ENCODE data around the gene CR1.
A peak's percentile ranks its signal among the peaks of the same experiment; 100 is the strongest.

DNA sequence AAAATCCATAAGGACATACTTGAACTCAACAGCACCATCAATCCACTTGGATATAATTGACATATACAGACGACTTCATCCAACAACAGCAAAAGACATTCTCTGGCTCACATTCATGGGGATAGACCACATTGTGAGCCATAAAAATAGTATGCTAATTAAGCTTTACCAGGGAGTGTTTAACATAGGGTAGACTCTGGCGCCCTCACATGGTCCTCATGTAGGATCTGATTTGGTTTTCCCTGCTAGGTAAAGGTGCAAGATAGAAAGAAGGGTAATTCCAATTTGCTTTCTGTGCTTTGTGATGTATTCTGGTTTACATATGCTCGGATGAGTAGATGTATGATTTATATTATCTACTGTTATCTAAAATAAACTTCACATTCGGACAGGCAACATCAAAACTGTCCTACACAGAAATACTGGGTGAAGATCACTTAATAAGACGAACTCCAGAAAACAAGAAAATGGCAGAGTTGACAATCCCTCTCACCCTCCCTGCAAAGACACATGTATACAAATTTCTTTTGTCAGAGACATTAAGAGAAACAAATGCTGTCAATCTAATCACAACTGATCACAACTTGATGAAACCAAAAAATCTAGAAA is 176.7 kb downstream of the CR1 start:
- TF ChIP-seq, protein P1, sequence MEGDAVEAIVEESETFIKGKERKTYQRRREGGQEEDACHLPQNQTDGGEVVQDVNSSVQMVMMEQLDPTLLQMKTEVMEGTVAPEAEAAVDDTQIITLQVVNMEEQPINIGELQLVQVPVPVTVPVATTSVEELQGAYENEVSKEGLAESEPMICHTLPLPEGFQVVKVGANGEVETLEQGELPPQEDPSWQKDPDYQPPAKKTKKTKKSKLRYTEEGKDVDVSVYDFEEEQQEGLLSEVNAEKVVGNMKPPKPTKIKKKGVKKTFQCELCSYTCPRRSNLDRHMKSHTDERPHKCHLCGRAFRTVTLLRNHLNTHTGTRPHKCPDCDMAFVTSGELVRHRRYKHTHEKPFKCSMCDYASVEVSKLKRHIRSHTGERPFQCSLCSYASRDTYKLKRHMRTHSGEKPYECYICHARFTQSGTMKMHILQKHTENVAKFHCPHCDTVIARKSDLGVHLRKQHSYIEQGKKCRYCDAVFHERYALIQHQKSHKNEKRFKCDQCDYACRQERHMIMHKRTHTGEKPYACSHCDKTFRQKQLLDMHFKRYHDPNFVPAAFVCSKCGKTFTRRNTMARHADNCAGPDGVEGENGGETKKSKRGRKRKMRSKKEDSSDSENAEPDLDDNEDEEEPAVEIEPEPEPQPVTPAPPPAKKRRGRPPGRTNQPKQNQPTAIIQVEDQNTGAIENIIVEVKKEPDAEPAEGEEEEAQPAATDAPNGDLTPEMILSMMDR (optimal IDR thresholded peaks at IDR 0.05 in 1 of 3, IDR thresholded peaks at IDR 0.05 in 1 of 3, conservative IDR thresholded peaks at IDR 0.05 in 1 of 3; ENCODE audit: extremely low read depth in 1 of 3, insufficient read depth in 2 of 3, low read length in 3 of 3) = peak; percentile 68 to 75 (median 72)
- no peak for TF ChIP-seq EZH2 (IDR thresholded peaks at IDR 0.05; ENCODE audit: low read length)

All from keratinocyte (primary cell).